ENCODE measurements around the gene USP11.

Gene USP11

DNA sequence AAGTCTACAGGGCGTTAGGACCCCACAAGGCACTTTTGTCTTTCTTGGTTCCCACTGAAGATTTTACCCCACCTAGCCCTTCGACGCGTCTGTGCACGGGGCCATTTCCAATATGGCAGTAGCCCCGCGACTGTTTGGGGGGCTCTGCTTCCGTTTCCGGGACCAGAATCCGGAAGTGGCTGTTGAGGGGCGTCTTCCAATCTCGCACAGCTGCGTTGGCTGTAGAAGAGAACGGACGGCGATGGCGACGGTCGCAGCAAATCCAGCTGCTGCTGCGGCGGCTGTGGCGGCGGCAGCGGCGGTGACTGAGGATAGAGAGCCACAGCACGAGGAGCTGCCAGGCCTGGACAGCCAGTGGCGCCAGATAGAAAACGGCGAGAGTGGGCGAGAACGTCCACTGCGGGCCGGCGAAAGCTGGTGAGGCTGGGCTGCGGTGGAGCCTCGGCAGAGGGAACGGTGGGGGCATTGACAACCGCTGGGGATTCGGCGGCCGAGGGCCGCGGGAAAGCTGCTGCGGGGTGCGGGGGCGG, at the start of gene USP11:
USP11 (plus strand) TSS at position 207 of the 530 bp plus-strand sequence; CDS start at position 242, 35 bp downstream.
- TF ChIP-seq, protein P1, sequence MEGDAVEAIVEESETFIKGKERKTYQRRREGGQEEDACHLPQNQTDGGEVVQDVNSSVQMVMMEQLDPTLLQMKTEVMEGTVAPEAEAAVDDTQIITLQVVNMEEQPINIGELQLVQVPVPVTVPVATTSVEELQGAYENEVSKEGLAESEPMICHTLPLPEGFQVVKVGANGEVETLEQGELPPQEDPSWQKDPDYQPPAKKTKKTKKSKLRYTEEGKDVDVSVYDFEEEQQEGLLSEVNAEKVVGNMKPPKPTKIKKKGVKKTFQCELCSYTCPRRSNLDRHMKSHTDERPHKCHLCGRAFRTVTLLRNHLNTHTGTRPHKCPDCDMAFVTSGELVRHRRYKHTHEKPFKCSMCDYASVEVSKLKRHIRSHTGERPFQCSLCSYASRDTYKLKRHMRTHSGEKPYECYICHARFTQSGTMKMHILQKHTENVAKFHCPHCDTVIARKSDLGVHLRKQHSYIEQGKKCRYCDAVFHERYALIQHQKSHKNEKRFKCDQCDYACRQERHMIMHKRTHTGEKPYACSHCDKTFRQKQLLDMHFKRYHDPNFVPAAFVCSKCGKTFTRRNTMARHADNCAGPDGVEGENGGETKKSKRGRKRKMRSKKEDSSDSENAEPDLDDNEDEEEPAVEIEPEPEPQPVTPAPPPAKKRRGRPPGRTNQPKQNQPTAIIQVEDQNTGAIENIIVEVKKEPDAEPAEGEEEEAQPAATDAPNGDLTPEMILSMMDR (IDR thresholded peaks at IDR 0.05) = no peak
- peak within 1 kb of the TSS; percentile 82 for H3K4me3 ChIP-seq
- H3K27ac ChIP-seq = peak within 1 kb of the TSS; percentile 94 to 98

DNA sequence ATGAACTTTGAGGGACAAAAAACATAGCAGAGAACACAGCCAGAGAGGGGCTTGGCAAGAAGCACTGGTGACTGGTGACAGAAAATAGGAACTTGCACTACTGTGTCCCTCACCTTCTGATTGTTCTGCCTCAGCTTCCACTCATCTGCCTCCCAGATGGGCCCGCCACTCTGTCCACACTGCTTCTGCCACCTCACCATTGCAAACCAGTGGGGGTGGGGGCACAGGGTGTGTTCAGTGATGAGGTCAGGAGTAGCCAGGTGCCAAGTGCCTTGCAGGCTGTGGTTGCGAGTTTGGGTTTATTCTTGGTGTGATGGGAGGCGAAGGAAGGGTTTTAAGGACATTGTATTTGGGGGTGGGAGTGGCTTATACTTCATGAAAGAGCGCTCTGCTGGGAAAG, 48.3 kb upstream of the USP11 start:
- TF ChIP-seq, protein P1 (IDR thresholded peaks at IDR 0.05) = no peak
- H3K27ac ChIP-seq = no peak overlapping the region
- no peak for DNase-seq (ENCODE audit: low spot score)
- H3K4me3 ChIP-seq = no peak overlapping the region

More for the DNA sequence above, at the start of gene USP11:
- peak; percentile 78 for DNase-seq (ENCODE audit: low spot score)

DNA sequence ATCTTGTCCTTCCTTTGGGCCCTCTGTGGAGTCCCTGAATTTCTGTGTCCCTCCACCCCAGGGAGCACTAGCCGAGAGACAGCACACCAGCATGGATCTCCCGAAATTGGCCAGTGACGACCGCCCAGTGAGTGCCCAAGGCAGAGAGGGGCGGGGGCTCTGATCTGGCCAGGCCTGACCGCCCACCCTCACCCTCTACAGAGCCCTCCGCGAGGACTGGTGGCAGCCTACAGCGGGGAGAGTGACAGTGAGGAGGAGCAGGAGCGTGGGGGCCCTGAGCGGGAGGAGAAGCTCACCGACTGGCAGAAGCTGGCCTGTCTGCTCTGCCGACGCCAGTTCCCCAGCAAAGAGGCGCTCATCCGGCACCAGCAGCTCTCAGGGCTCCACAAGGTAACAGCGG, 47.6 kb upstream of the USP11 start:
- no peak overlapping the region for H3K27ac ChIP-seq
- DNase-seq (ENCODE audit: low spot score) = no peak
- TF ChIP-seq, protein P1 (IDR thresholded peaks at IDR 0.05) = no peak
- no peak overlapping the region for H3K4me3 ChIP-seq

DNA sequence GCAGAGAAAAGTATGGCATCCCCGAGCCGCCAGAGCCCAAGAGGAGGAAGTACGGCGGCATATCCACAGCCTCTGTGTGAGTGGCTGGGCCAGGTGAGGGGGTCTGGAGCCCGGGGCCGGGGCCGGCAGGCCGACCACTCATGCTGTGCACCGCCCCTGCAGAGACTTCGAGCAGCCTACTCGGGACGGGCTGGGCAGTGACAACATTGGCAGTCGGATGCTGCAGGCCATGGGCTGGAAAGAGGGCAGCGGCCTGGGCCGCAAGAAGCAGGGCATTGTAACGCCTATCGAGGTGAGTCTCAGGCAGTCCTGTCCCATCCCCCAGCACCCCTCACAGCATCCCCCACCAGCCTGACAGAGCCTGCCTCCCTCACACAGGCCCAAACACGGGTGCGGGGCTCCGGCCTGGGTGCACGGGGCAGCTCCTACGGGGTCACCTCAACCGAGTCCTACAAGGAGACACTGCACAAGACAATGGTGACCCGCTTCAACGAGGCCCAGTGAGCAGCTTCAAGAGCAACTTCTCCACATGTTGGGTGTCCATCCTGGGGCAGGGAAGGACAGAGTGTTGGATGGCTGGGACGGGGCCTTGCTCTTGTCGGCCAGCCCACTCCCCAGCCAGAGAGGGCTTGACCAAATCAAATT, 46.6 kb upstream of the USP11 start:
- H3K4me3 ChIP-seq = no peak overlapping the region
- H3K27ac ChIP-seq = no peak overlapping the region
- TF ChIP-seq, protein P1 (IDR thresholded peaks at IDR 0.05) = no peak
- no peak for DNase-seq (ENCODE audit: low spot score)

DNA sequence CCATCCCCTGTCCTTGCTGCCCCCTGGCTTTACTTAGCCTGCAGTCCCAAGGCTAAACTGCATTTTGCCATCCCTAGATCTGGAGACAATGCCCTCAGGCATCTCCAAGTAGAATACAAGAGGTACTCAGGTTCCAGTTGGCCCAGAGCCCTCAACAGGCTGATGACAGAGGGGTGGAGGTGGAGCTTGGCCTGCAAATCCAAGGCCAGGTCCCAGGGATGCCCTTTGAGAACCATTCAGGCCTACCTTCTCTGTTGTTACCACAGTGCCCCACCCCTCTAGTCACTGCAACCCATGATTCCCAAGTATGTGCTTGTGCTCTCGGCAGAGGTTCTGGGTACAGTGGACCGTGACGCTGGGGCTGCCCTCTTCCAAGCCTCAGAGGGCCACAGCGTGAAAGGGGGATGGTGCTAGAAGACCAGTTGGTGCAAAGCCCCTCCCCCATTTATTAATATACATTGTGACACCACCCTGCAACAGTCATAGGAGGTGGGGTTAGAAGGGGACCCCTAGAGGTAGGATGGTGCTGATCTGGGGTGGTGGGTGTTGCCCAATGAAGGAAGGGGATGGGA, 45.6 kb upstream of the USP11 start:
- no peak overlapping the region for H3K27ac ChIP-seq
- no peak for DNase-seq (ENCODE audit: low spot score)

DNA sequence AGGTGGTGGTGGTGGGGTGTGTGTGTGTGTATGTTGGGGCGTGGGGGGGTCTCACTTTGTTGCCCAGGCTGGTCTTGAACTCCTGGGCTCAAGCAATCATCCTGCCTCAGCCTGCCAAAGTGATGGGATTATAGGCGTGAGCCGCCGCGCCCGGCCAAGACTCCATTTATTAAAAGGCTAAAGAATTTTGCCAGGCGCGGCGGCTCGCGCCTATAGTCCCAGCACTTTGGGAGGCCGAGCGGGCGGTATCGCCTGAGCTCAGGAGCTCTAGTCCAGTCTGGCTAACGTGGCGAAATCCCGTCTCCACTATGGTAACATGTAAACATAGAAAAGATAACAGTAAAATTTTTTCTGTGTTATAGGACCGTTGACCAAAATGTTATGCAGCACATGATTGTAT, 42.9 kb upstream of the USP11 start:
- DNase-seq (ENCODE audit: low spot score) = no peak
- TF ChIP-seq, protein P1 (IDR thresholded peaks at IDR 0.05) = no peak

More for the DNA sequence above, 45.6 kb upstream of the USP11 start:
- H3K4me3 ChIP-seq = no peak overlapping the region
- TF ChIP-seq, protein P1 (IDR thresholded peaks at IDR 0.05) = no peak

More for the DNA sequence above, 42.9 kb upstream of the USP11 start:
- no peak overlapping the region for H3K4me3 ChIP-seq
- no peak overlapping the region for H3K27ac ChIP-seq

Data from coronary artery (tissue), 2 donors.